ENCODE results near the gene PID1.

The PID1 gene

GRCh38 chr2:229141424-229142025 is 129.6 kb downstream of the PID1 start:
- DNase-seq (ENCODE audit: low read depth, low spot score) = no peak
- H3K9ac ChIP-seq (ENCODE audit: insufficient read length, low read depth) = no peak overlapping the region
- no peaks in the 10 kb centered on the region for H3K27me3 ChIP-seq (ENCODE audit: insufficient read depth, insufficient read length)
- no peaks in the 10 kb centered on the region for H3K4me1 ChIP-seq (ENCODE audit: insufficient read depth, insufficient read length)
- TF ChIP-seq SUZ12 (IDR thresholded peaks at IDR 0.05; ENCODE audit: extremely low read depth, insufficient read depth, insufficient read length) (no peak), YY1 (IDR thresholded peaks at IDR 0.05; ENCODE audit: insufficient read depth, insufficient read length) (no peak), ZNF274 (IDR thresholded peaks at IDR 0.05; ENCODE audit: low read depth, low read length) (no peak)
- H3K9me3 ChIP-seq (ENCODE audit: insufficient read depth, low read length) = no peaks in the 10 kb centered on the region
- no peak overlapping the region for H3K4me3 ChIP-seq (ENCODE audit: insufficient read length, low read depth)
- H3K36me3 ChIP-seq (ENCODE audit: insufficient read depth, insufficient read length, low read length) = no peaks in the 10 kb centered on the region

GRCh38 chr2:229137639-229138038 is 133.4 kb downstream of the PID1 start:
- Histone ChIP-seq H3K4me3 (ENCODE audit: insufficient read length, low read depth) (no peak overlapping the region), H3K27me3 (ENCODE audit: insufficient read depth, insufficient read length) (no peaks in the 10 kb centered on the region), H3K4me1 (ENCODE audit: insufficient read depth, insufficient read length) (no peaks in the 10 kb centered on the region), H3K9ac (ENCODE audit: insufficient read length, low read depth) (no peak overlapping the region), H3K36me3 (ENCODE audit: insufficient read depth, insufficient read length, low read length) (no peaks in the 10 kb centered on the region), H3K9me3 (ENCODE audit: insufficient read depth, low read length) (no peaks in the 10 kb centered on the region; the same call in 1 of the 2 replicates)
- DNase-seq (ENCODE audit: low read depth, low spot score) = no peak
- TF ChIP-seq SUZ12 (IDR thresholded peaks at IDR 0.05; ENCODE audit: extremely low read depth, insufficient read depth, insufficient read length) (no peak), YY1 (IDR thresholded peaks at IDR 0.05; ENCODE audit: insufficient read depth, insufficient read length) (no peak), ZNF274 (IDR thresholded peaks at IDR 0.05; ENCODE audit: low read depth, low read length) (no peak)

- no peaks in the 10 kb centered on the region for H3K27me3 ChIP-seq (ENCODE audit: insufficient read depth, insufficient read length)
- H3K4me3 ChIP-seq (ENCODE audit: insufficient read length, low read depth) = no peak overlapping the region
- H3K9me3 ChIP-seq (ENCODE audit: insufficient read depth, low read length) = no peaks in the 10 kb centered on the region; the same call in 1 of the 2 replicates
- H3K4me1 ChIP-seq (ENCODE audit: insufficient read depth, insufficient read length) = no peaks in the 10 kb centered on the region
- no peak for DNase-seq (ENCODE audit: low read depth, low spot score)
- no peak for TF ChIP-seq SUZ12 (IDR thresholded peaks at IDR 0.05; ENCODE audit: extremely low read depth, insufficient read depth, insufficient read length)
- TF ChIP-seq ZNF274 (IDR thresholded peaks at IDR 0.05; ENCODE audit: low read depth, low read length) = no peak
- TF ChIP-seq YY1 (IDR thresholded peaks at IDR 0.05; ENCODE audit: insufficient read depth, insufficient read length) = no peak
- H3K9ac ChIP-seq (ENCODE audit: insufficient read length, low read depth) = no peak overlapping the region
- H3K36me3 ChIP-seq (ENCODE audit: insufficient read depth, insufficient read length, low read length) = no peaks in the 10 kb centered on the region
Measured at GRCh38 chr2:229137066-229137465, 134.0 kb downstream of the PID1 start.

GRCh38 chr2:229133155-229133772 is 137.8 kb downstream of the PID1 start:
- no peaks in the 10 kb centered on the region for H3K36me3 ChIP-seq (ENCODE audit: insufficient read depth, insufficient read length, low read length)
- no peaks in the 10 kb centered on the region; the same call in 1 of the 2 replicates for H3K9me3 ChIP-seq (ENCODE audit: insufficient read depth, low read length)
- H3K4me1 ChIP-seq (ENCODE audit: insufficient read depth, insufficient read length) = no peaks in the 10 kb centered on the region
- H3K27me3 ChIP-seq (ENCODE audit: insufficient read depth, insufficient read length) = no peaks in the 10 kb centered on the region
- no peak for TF ChIP-seq ZNF274 (IDR thresholded peaks at IDR 0.05; ENCODE audit: low read depth, low read length)
- no peak for TF ChIP-seq SUZ12 (IDR thresholded peaks at IDR 0.05; ENCODE audit: extremely low read depth, insufficient read depth, insufficient read length)
- TF ChIP-seq YY1 (IDR thresholded peaks at IDR 0.05; ENCODE audit: insufficient read depth, insufficient read length) = no peak
- H3K9ac ChIP-seq (ENCODE audit: insufficient read length, low read depth) = no peak overlapping the region
- H3K4me3 ChIP-seq (ENCODE audit: insufficient read length, low read depth) = no peak overlapping the region
- DNase-seq (ENCODE audit: low read depth, low spot score) = peak; percentile 50

- Histone ChIP-seq H3K36me3 (ENCODE audit: insufficient read depth, insufficient read length, low read length) (no peaks in the 10 kb centered on the region), H3K4me3 (ENCODE audit: insufficient read length, low read depth) (no peak overlapping the region), H3K9ac (ENCODE audit: insufficient read length, low read depth) (no peak overlapping the region), H3K9me3 (ENCODE audit: insufficient read depth, low read length) (no peaks in the 10 kb centered on the region; the same call in 1 of the 2 replicates), H3K4me1 (ENCODE audit: insufficient read depth, insufficient read length) (no peaks in the 10 kb centered on the region), H3K27me3 (ENCODE audit: insufficient read depth, insufficient read length) (no peaks in the 10 kb centered on the region)
- no peak for TF ChIP-seq SUZ12 (IDR thresholded peaks at IDR 0.05; ENCODE audit: extremely low read depth, insufficient read depth, insufficient read length)
- TF ChIP-seq YY1 (IDR thresholded peaks at IDR 0.05; ENCODE audit: insufficient read depth, insufficient read length) = no peak
- TF ChIP-seq ZNF274 (IDR thresholded peaks at IDR 0.05; ENCODE audit: low read depth, low read length) = no peak
- DNase-seq (ENCODE audit: low read depth, low spot score) = no peak
Measured at GRCh38 chr2:229132236-229132635, 138.9 kb downstream of the PID1 start.

GRCh38 chr2:229130522-229130921 is 140.6 kb downstream of the PID1 start:
- H3K4me1 ChIP-seq (ENCODE audit: insufficient read depth, insufficient read length) = no peaks in the 10 kb centered on the region
- TF ChIP-seq ZNF274 (IDR thresholded peaks at IDR 0.05; ENCODE audit: low read depth, low read length) = no peak
- TF ChIP-seq SUZ12 (IDR thresholded peaks at IDR 0.05; ENCODE audit: extremely low read depth, insufficient read depth, insufficient read length) = no peak
- TF ChIP-seq YY1 (IDR thresholded peaks at IDR 0.05; ENCODE audit: insufficient read depth, insufficient read length) = no peak
- DNase-seq (ENCODE audit: low read depth, low spot score) = no peak
- H3K9me3 ChIP-seq (ENCODE audit: insufficient read depth, low read length) = no peaks in the 10 kb centered on the region
- no peak overlapping the region for H3K4me3 ChIP-seq (ENCODE audit: insufficient read length, low read depth)
- H3K9ac ChIP-seq (ENCODE audit: insufficient read length, low read depth) = no peak overlapping the region
- no peaks in the 10 kb centered on the region for H3K36me3 ChIP-seq (ENCODE audit: insufficient read depth, insufficient read length, low read length)
- no peaks in the 10 kb centered on the region for H3K27me3 ChIP-seq (ENCODE audit: insufficient read depth, insufficient read length)

- DNase-seq (ENCODE audit: low read depth, low spot score) = no peak
- no peaks in the 10 kb centered on the region for H3K36me3 ChIP-seq (ENCODE audit: insufficient read depth, insufficient read length, low read length)
- H3K27me3 ChIP-seq (ENCODE audit: insufficient read depth, insufficient read length) = no peaks in the 10 kb centered on the region
Measured at GRCh38 chr2:229129738-229130371, 141.2 kb downstream of the PID1 start.

More at GRCh38 chr2:229129738-229130371, 141.2 kb downstream of the PID1 start:
- no peak overlapping the region for H3K4me3 ChIP-seq (ENCODE audit: insufficient read length, low read depth)
- TF ChIP-seq ZNF274 (IDR thresholded peaks at IDR 0.05; ENCODE audit: low read depth, low read length) = no peak
- TF ChIP-seq YY1 (IDR thresholded peaks at IDR 0.05; ENCODE audit: insufficient read depth, insufficient read length) = no peak
- no peak for TF ChIP-seq SUZ12 (IDR thresholded peaks at IDR 0.05; ENCODE audit: extremely low read depth, insufficient read depth, insufficient read length)
- H3K9me3 ChIP-seq (ENCODE audit: insufficient read depth, low read length) = no peaks in the 10 kb centered on the region
- no peak overlapping the region for H3K9ac ChIP-seq (ENCODE audit: insufficient read length, low read depth)
- no peaks in the 10 kb centered on the region for H3K4me1 ChIP-seq (ENCODE audit: insufficient read depth, insufficient read length)
